Measurements from ENCODE around the gene GLIS1. TPM values are rescaled to one million over a fixed set of nuclear protein-coding genes. Genes with fewer than 3 reads are reported as not detected.

GLIS1 gene
- polyA plus RNA-seq, 1 donor from 2014 or later: not detected

- Histone ChIP-seq H2AFZ (ENCODE audit: low read depth, low read length) (no peak overlapping the region), H3K27ac (ENCODE audit: low read length) (no peak overlapping the region), H3F3A (ENCODE audit: insufficient read depth, low read length, poor library complexity, severe bottlenecking) (no peaks in the 10 kb centered on the region), H3K79me2 (replicated peaks; ENCODE audit: insufficient read depth, low read length) (no peaks in the 10 kb centered on the region), H3K9me3 (ENCODE audit: low read length) (no peaks in the 10 kb centered on the region), H3K27me3 (ENCODE audit: insufficient read depth, low read depth, low read length) (no peaks in the 10 kb centered on the region), H3K4me2 (ENCODE audit: low read length) (no peak overlapping the region), H3K9me2 (ENCODE audit: insufficient read depth, low read length) (no peaks in the 10 kb centered on the region), H3K4me3 (ENCODE audit: low read length) (no peak overlapping the region), H4K20me1 (ENCODE audit: insufficient read depth) (no peaks in the 10 kb centered on the region), H3K36me3 (ENCODE audit: insufficient read depth, low read length) (no peaks in the 10 kb centered on the region), H3K9ac (ENCODE audit: low read length) (no peak overlapping the region)
- TF ChIP-seq SMC3 (conservative IDR thresholded peaks at IDR 0.05; ENCODE audit: poor library complexity): no peak
- TF ChIP-seq TAF1 (IDR thresholded peaks at IDR 0.05; ENCODE audit: low read depth): no peak
- no peak for TF ChIP-seq EP300 (conservative IDR thresholded peaks at IDR 0.05; ENCODE audit: poor library complexity, severe bottlenecking)
- TF ChIP-seq EZH2 (IDR thresholded peaks at IDR 0.05; ENCODE audit: borderline replicate concordance, insufficient read depth, low read length, poor library complexity, severe bottlenecking): no peak
- TF ChIP-seq REST (IDR thresholded peaks at IDR 0.05; ENCODE audit: borderline replicate concordance): no peak
- no peak for TF ChIP-seq RAD21 (conservative IDR thresholded peaks at IDR 0.05)
- TF ChIP-seq POLR2AphosphoS5 (IDR thresholded peaks at IDR 0.05): no peak
- no peak for TF ChIP-seq CTCF (IDR thresholded peaks at IDR 0.05; ENCODE audit: poor library complexity, severe bottlenecking)
- TF ChIP-seq MXI1 (conservative IDR thresholded peaks at IDR 0.05; ENCODE audit: poor library complexity, severe bottlenecking): no peak
Measured at GRCh38 chr1:53783056-53783455, 44.1 kb upstream of the GLIS1 start.

GRCh38 chr1:53781654-53782053 lies 42.7 kb upstream of the GLIS1 start:
- Histone ChIP-seq H3K79me2 (replicated peaks; ENCODE audit: insufficient read depth, low read length) (no peaks in the 10 kb centered on the region), H3K4me2 (ENCODE audit: low read length) (no peak overlapping the region), H3K9ac (ENCODE audit: low read length) (no peak overlapping the region), H3K27me3 (ENCODE audit: insufficient read depth, low read depth, low read length) (no peaks in the 10 kb centered on the region), H2AFZ (ENCODE audit: low read depth, low read length) (no peak overlapping the region), H3K27ac (ENCODE audit: low read length) (no peak overlapping the region), H3K4me3 (ENCODE audit: low read length) (no peak overlapping the region), H3K36me3 (ENCODE audit: insufficient read depth, low read length) (no peaks in the 10 kb centered on the region), H4K20me1 (ENCODE audit: insufficient read depth) (no peaks in the 10 kb centered on the region), H3K9me2 (ENCODE audit: insufficient read depth, low read length) (no peaks in the 10 kb centered on the region), H3K9me3 (ENCODE audit: low read length) (no peaks in the 10 kb centered on the region), H3F3A (ENCODE audit: insufficient read depth, low read length, poor library complexity, severe bottlenecking) (no peaks in the 10 kb centered on the region)
- TF ChIP-seq EZH2 (IDR thresholded peaks at IDR 0.05; ENCODE audit: borderline replicate concordance, insufficient read depth, low read length, poor library complexity, severe bottlenecking): no peak
- no peak for TF ChIP-seq SMC3 (conservative IDR thresholded peaks at IDR 0.05; ENCODE audit: poor library complexity)
- TF ChIP-seq EP300 (conservative IDR thresholded peaks at IDR 0.05; ENCODE audit: poor library complexity, severe bottlenecking): no peak
- TF ChIP-seq MXI1 (conservative IDR thresholded peaks at IDR 0.05; ENCODE audit: poor library complexity, severe bottlenecking): no peak
- TF ChIP-seq REST (IDR thresholded peaks at IDR 0.05; ENCODE audit: borderline replicate concordance): no peak
- no peak for TF ChIP-seq POLR2AphosphoS5 (IDR thresholded peaks at IDR 0.05)
- no peak for TF ChIP-seq TAF1 (IDR thresholded peaks at IDR 0.05; ENCODE audit: low read depth)
- no peak for TF ChIP-seq RAD21 (conservative IDR thresholded peaks at IDR 0.05)
- no peak for TF ChIP-seq CTCF (IDR thresholded peaks at IDR 0.05; ENCODE audit: poor library complexity, severe bottlenecking)

Data from neural cell (in vitro differentiated cells).